Measurements from ENCODE around the gene PAPSS1.
"Not testable (repeated sequence)": the region's sequence is repeated elsewhere in the genome, so short reads cannot be mapped to it uniquely, and the experiment has no call there.

PAPSS1 gene

DNA sequence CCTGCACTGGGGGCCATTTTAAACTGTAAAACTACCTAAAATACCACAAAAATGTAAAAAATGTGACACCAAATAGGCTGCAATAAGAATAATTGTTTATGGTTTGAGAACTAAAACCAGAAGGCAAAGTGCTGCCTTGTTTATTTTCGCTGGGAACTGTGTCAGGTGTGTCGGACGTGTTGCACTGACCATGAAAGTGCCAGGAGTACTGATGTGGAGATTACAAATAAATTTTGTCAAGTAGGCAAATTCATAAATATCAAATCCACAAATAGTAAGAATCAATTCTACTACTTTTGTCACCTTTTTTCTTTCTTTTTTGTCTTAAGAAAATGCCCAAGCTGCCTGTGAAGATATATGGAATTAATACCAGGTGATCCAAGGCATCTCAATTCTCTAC, 37.7 kb downstream of the PAPSS1 start:
- H3K36me3 ChIP-seq (ENCODE audit: control insufficient read depth, insufficient read depth, low read length, severe bottlenecking) = peaks cover 42% of the 10 kb centered on the region
- no peaks in the 10 kb centered on the region for H3K9me3 ChIP-seq (ENCODE audit: control insufficient read depth, low read length)
- H3K4me1 ChIP-seq (ENCODE audit: control insufficient read depth, insufficient read depth, low read length) = no peaks in the 10 kb centered on the region
- no peaks in the 10 kb centered on the region for H3K27me3 ChIP-seq (replicated peaks; ENCODE audit: control insufficient read depth, insufficient read depth, low read length)
- no peak for DNase-seq (ENCODE audit: low read depth)
- H3K9ac ChIP-seq (ENCODE audit: low read length) = no peak overlapping the region
- no peak overlapping the region for H3K4me3 ChIP-seq (ENCODE audit: low read length)

DNA sequence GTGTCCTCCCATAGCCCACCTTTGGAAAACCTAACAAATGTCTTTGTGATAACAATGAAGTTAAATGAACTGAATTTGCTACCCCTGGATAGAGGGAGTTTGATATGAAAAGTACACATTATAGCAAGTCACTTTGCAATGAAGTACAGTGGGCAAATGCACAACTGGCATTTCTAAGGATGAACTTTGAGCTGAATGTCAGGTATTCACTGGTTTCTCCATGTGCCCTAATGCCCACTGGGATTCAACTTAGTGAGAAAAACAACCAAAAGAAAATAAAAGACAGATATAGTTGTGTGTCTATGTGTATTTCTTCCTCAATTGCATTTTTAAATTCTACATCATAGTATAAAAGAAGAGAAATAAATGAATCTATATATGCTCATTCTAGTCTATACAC, 51.0 kb downstream of the PAPSS1 start:
- Histone ChIP-seq H3K36me3 (ENCODE audit: control insufficient read depth, insufficient read depth, low read length, severe bottlenecking) (peaks cover 4% of the 10 kb centered on the region), H3K27me3 (replicated peaks; ENCODE audit: control insufficient read depth, insufficient read depth, low read length) (no peaks in the 10 kb centered on the region), H3K9ac (ENCODE audit: low read length) (no peak overlapping the region), H3K9me3 (ENCODE audit: control insufficient read depth, low read length) (no peaks in the 10 kb centered on the region), H3K4me1 (ENCODE audit: control insufficient read depth, insufficient read depth, low read length) (peaks cover 10% of the 10 kb centered on the region), H3K4me3 (ENCODE audit: low read length) (no peak overlapping the region)
- no peak for DNase-seq (ENCODE audit: low read depth)

DNA sequence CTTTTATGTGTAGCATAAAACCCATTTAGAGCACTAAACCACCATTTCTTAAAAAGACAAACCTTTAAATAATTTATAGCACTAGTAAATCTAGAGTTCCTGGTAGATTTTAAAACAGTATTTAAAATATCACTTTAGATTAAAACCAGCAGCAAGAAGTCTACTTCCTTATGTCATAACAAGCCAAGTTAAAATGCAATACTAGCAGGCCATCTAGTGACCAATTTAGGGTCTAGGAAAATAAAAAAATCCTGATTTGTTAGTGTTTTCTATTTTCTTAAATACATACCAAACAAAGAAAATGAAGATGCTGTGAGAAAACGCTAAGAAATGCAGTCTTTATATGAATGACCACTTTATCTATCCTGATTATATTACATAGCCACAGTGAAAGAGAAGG, 53.9 kb downstream of the PAPSS1 start:
- Histone ChIP-seq H3K4me1 (ENCODE audit: control insufficient read depth, insufficient read depth, low read length) (peaks cover 10% of the 10 kb centered on the region), H3K4me3 (ENCODE audit: low read length) (no peak overlapping the region), H3K9ac (ENCODE audit: low read length) (no peak overlapping the region), H3K27me3 (replicated peaks; ENCODE audit: control insufficient read depth, insufficient read depth, low read length) (no peaks in the 10 kb centered on the region), H3K9me3 (ENCODE audit: control insufficient read depth, low read length) (no peaks in the 10 kb centered on the region), H3K36me3 (ENCODE audit: control insufficient read depth, insufficient read depth, low read length, severe bottlenecking) (peaks cover 4% of the 10 kb centered on the region)
- peak; percentile 80 for DNase-seq (ENCODE audit: low read depth)

DNA sequence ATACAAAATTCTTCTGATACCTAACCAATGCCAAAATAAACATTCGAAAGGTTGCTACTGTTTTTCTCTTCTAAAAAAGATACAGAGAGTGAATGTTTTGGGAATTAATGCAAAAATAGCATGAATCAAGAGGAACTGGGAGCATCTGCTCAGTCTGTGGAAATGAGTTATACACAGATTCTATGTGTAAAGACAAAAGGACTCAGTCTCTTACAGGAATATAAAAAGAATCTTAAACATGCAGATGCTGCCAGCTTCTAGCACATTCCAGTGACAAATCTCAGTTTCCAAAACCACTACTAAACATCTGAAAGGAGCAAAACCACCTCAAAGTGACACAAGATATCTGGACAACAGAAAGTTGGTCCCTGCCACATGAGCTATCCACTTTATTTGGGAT, 55.0 kb downstream of the PAPSS1 start:
- peak; percentile 35 for DNase-seq (ENCODE audit: low read depth)
- Histone ChIP-seq H3K4me3 (ENCODE audit: low read length) (no peak overlapping the region), H3K27me3 (replicated peaks; ENCODE audit: control insufficient read depth, insufficient read depth, low read length) (no peaks in the 10 kb centered on the region)

DNA sequence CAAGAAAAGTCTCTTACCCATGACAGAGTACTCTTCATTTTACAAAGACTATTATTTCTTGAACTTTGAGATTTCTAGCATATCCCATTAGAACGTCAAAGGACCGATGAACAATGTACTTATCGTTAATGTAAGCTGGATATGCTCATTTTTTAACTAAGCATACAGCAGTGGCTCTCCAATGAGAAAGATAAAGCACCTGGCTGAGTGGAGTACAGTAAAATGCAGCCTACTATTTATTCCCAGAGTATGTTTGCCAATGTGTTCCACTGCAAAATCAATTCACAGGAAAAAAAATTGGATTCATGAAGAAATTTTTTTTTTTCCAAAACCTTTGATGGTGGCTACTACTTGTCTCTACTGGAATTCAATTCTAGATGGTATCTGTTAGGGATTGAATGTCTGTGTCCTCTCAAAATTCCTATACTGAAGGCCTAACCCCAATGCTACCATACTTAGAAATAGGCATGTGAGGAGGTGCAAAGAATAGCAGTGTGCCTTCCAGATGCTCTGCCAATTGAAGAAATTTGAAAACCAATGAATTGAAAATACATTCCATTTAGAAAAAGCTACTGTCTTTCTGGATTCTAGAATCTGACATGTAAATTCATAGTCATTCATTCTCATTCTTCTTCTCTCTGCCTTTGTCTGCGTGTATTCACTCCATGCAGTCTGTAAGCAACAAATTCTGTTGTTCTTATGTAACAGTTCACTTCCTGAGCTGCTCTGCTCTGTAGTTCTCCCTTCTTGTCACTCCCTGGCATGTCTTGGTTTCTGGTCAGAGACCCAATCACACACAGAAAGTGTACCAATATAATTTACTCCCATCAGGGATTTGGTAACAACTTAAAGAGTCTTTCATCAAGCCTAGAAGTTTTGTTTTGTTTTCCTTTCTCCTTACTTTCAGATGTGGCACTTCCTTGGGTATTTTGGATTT, 61.4 kb downstream of the PAPSS1 start:
- peaks cover 23% of the 10 kb centered on the region for H3K36me3 ChIP-seq (ENCODE audit: control insufficient read depth, insufficient read depth, low read length, severe bottlenecking)
- H3K4me3 ChIP-seq (ENCODE audit: low read length) = no peak overlapping the region
- H3K4me1 ChIP-seq (ENCODE audit: control insufficient read depth, insufficient read depth, low read length) = peaks cover 3% of the 10 kb centered on the region
- no peaks in the 10 kb centered on the region for H3K9me3 ChIP-seq (ENCODE audit: control insufficient read depth, low read length)
- no peak for DNase-seq (ENCODE audit: low read depth)
- H3K27me3 ChIP-seq (replicated peaks; ENCODE audit: control insufficient read depth, insufficient read depth, low read length) = no peaks in the 10 kb centered on the region
- no peak overlapping the region for H3K9ac ChIP-seq (ENCODE audit: low read length)

More for the DNA sequence above, 55.0 kb downstream of the PAPSS1 start:
- Histone ChIP-seq H3K4me1 (ENCODE audit: control insufficient read depth, insufficient read depth, low read length) (peaks cover 10% of the 10 kb centered on the region), H3K9ac (ENCODE audit: low read length) (peak overlapping the region; percentile 24), H3K36me3 (ENCODE audit: control insufficient read depth, insufficient read depth, low read length, severe bottlenecking) (peaks cover 4% of the 10 kb centered on the region), H3K9me3 (ENCODE audit: control insufficient read depth, low read length) (no peaks in the 10 kb centered on the region)

DNA sequence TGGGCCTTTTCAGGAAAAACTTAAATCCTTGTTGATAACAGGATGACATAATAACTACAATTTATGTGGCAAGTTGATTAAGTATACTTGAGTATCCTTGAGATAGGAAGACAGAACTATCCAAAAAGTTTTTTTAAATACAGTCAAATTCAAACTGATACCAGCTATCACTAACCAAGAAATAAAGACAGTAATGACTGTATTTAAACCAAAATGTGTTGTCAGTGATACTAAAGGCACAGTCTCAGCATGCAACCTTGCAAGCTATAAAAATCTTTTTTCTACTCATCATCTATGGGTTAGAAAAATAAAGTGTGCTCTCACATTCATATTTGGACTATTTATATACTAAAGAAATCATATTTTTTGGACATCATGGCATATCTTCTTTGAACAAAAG, 64.7 kb downstream of the PAPSS1 start:
- H3K36me3 ChIP-seq (ENCODE audit: control insufficient read depth, insufficient read depth, low read length, severe bottlenecking) = peaks cover 49% of the 10 kb centered on the region

DNA sequence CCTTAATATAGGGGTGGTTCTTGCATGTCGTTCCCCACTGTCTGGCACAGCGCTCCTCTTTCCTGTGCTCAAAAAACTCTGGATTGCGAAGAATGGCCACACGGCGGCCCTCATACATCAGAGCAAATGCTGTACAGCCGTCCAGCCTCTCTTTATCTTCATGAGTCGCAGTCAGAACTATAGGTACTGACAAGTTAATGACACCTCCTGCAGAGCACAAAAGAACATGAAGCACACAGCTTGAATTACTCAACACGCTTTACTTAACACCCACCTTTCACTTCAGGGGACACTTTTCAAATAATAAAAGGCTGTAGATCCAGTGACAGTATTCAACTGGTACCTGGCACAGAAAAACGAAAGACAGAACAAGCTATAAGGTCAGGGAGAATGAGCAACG, 65.3 kb downstream of the PAPSS1 start:
- H3K4me1 ChIP-seq (ENCODE audit: control insufficient read depth, insufficient read depth, low read length) = peaks cover 13% of the 10 kb centered on the region
- DNase-seq (ENCODE audit: low read depth) = no peak
- no peaks in the 10 kb centered on the region for H3K9me3 ChIP-seq (ENCODE audit: control insufficient read depth, low read length)
- H3K9ac ChIP-seq (ENCODE audit: low read length) = no peak overlapping the region
- H3K4me3 ChIP-seq (ENCODE audit: low read length) = no peak overlapping the region
- H3K27me3 ChIP-seq (replicated peaks; ENCODE audit: control insufficient read depth, insufficient read depth, low read length) = no peaks in the 10 kb centered on the region
- peaks cover 49% of the 10 kb centered on the region for H3K36me3 ChIP-seq (ENCODE audit: control insufficient read depth, insufficient read depth, low read length, severe bottlenecking)

More for the DNA sequence above, 64.7 kb downstream of the PAPSS1 start:
- H3K9me3 ChIP-seq (ENCODE audit: control insufficient read depth, low read length) = no peaks in the 10 kb centered on the region
- no peak for DNase-seq (ENCODE audit: low read depth)
- no peak overlapping the region for H3K9ac ChIP-seq (ENCODE audit: low read length)
- H3K27me3 ChIP-seq (replicated peaks; ENCODE audit: control insufficient read depth, insufficient read depth, low read length) = no peaks in the 10 kb centered on the region
- H3K4me1 ChIP-seq (ENCODE audit: control insufficient read depth, insufficient read depth, low read length) = peaks cover 7% of the 10 kb centered on the region
- H3K4me3 ChIP-seq (ENCODE audit: low read length) = no peak overlapping the region

DNA sequence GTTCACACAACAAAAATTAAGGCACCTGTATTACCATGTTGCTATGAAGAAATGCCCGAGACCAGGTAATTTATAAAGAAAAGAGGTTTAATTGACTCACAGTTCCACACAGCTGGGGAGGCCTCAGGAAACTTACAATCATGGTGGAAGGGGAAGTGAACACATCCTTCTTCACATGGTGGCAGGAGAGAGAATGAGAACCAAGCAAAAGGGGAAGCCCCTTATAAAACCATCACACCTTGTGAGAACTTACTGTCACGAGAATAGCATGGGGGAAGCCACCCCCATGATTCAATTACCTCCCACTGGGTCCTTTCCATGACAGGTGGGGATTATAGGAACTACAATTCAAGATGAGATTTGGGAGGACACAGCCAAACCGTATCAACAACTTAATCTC, 68.6 kb downstream of the PAPSS1 start:
- DNase-seq (ENCODE audit: low read depth) = not testable (repeated sequence)

DNA sequence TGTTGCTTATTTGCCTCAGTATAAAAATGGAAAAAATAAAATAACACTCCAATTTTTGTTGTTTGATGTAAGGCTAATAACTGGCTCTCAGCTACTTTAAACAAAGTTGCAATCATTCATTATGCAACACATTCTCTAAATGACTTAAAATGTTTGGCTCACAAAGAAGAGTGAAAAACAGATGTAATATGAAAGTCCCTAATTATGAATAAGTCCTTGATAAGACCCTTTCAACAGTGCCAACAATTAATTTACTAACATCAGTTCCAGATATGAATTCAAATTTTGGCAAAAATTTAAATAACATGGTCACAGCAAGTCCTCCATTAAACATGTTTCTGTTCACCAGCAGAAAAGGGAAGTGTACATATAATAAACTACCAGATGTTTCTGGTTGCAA, 69.8 kb downstream of the PAPSS1 start:
- H3K36me3 ChIP-seq (ENCODE audit: control insufficient read depth, insufficient read depth, low read length, severe bottlenecking) = peaks cover 44% of the 10 kb centered on the region
- no peaks in the 10 kb centered on the region for H3K9me3 ChIP-seq (ENCODE audit: control insufficient read depth, low read length)
- peaks cover 12% of the 10 kb centered on the region for H3K4me1 ChIP-seq (ENCODE audit: control insufficient read depth, insufficient read depth, low read length)
- H3K27me3 ChIP-seq (replicated peaks; ENCODE audit: control insufficient read depth, insufficient read depth, low read length) = no peaks in the 10 kb centered on the region
- H3K4me3 ChIP-seq (ENCODE audit: low read length) = peak overlapping the region; percentile 4
- DNase-seq (ENCODE audit: low read depth) = peak; percentile 17
- no peak overlapping the region for H3K9ac ChIP-seq (ENCODE audit: low read length)

More for the DNA sequence above, 68.6 kb downstream of the PAPSS1 start:
- H3K9ac ChIP-seq (ENCODE audit: low read length); H3K4me3 ChIP-seq (ENCODE audit: low read length); H3K9me3 ChIP-seq (ENCODE audit: control insufficient read depth, low read length); H3K27me3 ChIP-seq (replicated peaks; ENCODE audit: control insufficient read depth, insufficient read depth, low read length): not testable (repeated sequence)
- peaks cover 45% of the 10 kb centered on the region for H3K36me3 ChIP-seq (ENCODE audit: control insufficient read depth, insufficient read depth, low read length, severe bottlenecking)
- H3K4me1 ChIP-seq (ENCODE audit: control insufficient read depth, insufficient read depth, low read length) = peaks cover 12% of the 10 kb centered on the region

DNA sequence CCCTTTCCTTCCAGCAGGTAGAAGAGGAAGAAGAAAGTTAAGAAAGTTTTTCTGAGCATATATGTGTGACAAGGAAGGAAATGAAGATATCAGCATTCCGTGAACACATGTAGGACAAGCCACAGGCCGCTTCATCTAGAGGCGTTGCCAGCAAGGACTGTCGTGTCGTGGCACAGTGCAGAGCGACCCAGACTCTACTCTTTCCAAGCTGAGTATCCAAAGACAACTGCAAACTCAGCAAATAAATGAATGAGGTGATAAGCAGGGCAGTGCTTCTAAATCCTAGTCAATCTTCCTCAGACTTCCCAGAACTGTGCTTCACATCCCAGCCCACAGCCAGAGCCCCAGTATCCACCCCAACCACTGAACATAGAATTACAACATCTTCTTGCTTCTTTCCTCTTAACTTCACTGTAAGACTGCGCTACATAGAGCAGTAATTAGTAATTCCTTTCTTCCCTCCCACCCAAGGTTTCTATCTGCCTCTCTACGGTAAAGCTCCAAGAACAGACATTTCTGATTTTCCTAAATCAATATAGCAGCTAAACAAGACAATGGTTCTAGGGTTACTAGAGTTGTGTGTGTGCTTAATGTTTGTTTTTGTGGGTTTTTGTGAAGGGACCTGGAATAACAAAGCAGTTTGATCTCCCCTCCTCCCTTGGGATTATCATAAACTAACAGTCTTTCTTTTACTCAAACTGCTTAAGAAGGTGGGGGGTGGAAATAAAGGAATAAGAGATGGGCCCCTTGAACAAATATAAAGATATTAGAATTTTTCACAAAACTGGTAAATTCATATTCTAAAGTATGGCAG, 71.6 kb downstream of the PAPSS1 start:
- Histone ChIP-seq H3K4me1 (ENCODE audit: control insufficient read depth, insufficient read depth, low read length) (peaks cover 12% of the 10 kb centered on the region), H3K9me3 (ENCODE audit: control insufficient read depth, low read length) (no peaks in the 10 kb centered on the region), H3K36me3 (ENCODE audit: control insufficient read depth, insufficient read depth, low read length, severe bottlenecking) (peaks cover 40% of the 10 kb centered on the region), H3K4me3 (ENCODE audit: low read length) (no peak overlapping the region), H3K27me3 (replicated peaks; ENCODE audit: control insufficient read depth, insufficient read depth, low read length) (no peaks in the 10 kb centered on the region), H3K9ac (ENCODE audit: low read length) (no peak overlapping the region)
- DNase-seq (ENCODE audit: low read depth) = no peak

DNA sequence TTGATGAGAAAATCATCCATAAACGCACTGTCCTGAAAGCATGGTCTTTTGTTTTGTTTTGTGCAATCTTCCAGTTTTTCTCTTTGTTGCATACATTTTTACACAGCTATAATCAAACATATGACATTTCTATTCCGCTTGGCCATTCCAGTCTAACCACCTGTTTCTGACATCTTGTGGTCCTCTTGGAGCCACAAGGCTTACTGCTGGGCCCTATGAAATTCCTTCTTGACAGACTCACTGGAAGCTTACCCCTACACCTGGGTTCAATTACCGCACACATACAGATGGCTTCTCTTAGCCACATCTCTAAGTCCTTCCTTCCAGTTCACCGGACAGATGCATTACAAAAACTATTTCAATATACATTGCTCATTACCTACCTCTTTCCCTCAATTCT, 72.4 kb downstream of the PAPSS1 start:
- Histone ChIP-seq H3K4me1 (ENCODE audit: control insufficient read depth, insufficient read depth, low read length) (peaks cover 12% of the 10 kb centered on the region), H3K9me3 (ENCODE audit: control insufficient read depth, low read length) (no peaks in the 10 kb centered on the region), H3K4me3 (ENCODE audit: low read length) (no peak overlapping the region), H3K36me3 (ENCODE audit: control insufficient read depth, insufficient read depth, low read length, severe bottlenecking) (peaks cover 32% of the 10 kb centered on the region), H3K9ac (ENCODE audit: low read length) (no peak overlapping the region), H3K27me3 (replicated peaks; ENCODE audit: control insufficient read depth, insufficient read depth, low read length) (no peaks in the 10 kb centered on the region)
- DNase-seq (ENCODE audit: low read depth) = no peak
